Globus pallidus (tissue), 1 donor: Measurements from ENCODE around the gene SPOCD1.

Source experiments
- DNase-seq: peaks from one replicate; pipeline ENCODE4 v3.0.0-alpha.2; 2015; ENCODE audit warnings: low spot score

Gene SPOCD1

DNA sequence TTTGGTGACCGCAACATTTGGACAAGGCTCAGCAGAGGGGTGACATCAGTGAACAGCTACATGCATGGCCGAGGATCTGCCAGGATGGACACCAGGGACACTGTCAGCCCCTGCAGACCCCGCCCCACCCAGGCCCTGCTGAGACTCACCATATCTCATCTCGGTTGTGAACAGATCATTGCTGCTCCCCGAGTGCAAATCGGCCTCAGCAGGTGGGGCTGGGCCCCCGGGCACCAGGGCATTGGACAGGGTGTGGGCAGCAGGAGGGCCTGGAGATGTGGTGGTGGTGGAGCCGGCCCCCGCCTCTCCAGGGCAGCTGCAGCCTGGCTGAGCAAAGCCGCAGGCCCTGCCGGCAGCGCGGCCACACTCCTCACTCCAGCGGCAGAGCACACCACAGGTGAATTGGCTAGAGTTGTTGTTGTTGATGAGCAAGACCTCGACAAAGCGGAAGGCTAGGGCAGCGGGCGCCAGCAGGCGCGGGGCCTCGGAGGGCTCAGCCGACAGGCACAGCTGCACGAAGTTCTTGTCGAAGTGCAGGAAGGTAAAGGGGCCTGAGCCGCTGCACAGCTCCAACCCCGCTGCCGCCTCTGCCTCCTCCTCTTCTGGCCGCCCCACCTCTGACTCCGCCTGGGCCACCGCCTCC is 59.9 kb downstream of the SPOCD1 start:
- no peak for DNase-seq

DNA sequence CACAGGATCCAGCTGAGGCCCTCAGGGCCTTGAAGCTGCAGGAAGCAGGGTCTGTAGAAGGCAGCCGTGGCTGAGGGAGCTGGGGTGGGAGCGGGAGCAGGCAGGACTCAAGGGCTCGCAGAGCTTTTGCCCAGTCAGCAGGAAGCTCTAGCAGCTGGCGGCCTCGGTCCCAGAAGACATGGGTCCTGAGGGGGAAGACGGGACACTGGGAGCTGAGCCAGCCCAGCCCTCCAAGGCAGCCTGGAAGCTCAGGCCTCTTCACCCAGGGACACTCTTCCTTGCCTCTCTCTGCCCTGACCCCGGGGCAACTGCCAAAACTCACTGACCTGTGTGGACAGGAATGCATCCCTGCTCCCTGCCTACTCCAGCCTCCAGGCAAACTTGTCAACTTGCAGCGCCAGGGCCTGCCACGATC is 60.6 kb downstream of the SPOCD1 start:
- no peak for DNase-seq

DNA sequence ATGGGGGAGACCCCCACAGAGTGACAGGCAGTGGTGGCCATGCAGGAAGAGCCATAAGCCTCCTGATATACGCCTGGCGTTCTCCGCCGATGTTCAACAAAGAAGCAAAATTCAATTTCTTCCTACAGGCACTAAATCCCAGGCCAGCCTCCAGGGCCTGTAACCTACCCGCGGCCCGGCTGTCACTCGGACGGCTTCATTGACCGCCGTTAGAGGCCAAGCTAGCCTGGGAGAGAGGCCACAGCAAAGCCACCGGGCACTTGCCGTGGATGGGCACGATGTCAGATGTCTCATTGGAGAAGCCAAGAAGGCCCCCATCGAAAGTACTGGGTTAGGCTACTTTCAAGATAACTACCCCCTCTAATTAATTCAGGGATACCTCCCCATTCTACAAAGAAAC is 61.4 kb downstream of the SPOCD1 start:
- DNase-seq, result no peak

DNA sequence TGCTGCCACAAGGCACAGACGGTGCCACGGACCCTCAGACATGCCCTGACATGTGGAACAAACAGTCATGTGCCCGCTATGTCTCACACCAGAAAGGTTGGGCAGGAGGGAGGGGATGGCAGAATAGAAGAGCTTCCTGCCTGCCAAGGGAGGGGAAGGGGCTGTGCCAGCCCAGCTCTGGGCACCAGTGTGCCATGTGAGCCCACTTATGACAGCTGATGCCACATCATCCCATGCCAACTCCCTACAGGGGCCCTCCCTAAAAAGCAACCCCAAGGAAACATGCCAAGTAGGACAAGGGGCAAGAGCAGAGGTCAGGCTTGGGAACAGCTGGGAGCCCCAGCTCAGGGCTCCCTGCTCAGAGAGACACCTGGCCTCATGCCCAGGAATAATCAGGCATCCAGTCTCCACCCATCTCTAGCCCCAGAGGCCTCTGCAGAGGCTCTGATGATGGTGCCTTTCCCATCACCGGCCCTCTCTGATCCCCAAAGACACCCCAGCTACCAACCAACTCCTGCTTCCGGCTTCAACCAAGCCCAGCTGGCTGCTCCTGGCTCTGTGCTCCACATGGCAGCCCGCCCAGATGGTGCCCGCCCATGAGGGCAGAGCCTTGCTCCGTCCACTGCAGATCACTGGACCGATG is 62.0 kb downstream of the SPOCD1 start:
- peak; percentile 94 for DNase-seq

DNA sequence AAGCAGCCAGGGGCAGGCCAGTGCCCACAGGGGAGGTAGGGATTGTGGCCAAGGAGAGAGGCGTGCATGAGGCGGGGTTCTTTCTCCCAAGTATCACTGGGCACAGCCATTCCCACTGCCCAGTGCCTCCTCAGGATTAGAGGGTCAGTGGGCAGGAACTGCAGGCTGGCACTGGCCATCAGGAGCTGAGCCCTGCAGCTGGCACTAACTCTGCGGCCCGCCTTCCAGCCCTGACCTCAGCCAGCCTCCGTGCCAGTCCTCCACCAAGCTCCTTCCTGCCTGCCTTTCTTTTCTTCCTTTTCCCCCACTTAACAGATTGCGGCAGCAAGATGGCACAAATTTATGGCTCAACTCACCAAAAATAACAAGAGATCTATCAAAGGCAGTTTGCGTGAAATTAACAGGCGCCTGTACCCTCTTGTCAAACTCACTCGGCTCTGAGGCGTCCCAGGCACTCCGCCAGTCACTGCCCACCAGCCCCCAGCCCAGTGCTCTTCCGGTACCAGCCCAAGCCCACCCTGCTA is 62.8 kb downstream of the SPOCD1 start:
- DNase-seq, result peak; percentile 72

DNA sequence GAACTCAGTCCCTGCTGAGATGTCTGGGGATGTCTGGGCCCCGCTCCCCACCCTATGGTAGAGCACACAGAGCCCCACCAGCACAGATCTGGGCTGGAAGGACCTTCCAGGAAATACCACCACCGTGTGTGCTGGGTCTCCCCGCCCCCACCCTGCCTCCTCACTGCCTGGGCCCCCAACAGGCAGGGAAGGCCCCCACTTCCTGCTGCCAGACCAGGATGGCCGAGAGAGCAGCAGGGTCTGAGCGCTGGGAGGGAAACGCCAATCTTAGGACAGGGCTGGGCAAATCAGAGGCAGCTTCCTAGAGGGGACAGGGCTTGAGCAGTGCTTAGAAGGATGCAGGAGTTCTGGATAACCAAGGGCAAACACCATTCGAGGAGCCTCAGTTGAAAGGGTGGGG is 63.6 kb downstream of the SPOCD1 start:
- no peak for DNase-seq

DNA sequence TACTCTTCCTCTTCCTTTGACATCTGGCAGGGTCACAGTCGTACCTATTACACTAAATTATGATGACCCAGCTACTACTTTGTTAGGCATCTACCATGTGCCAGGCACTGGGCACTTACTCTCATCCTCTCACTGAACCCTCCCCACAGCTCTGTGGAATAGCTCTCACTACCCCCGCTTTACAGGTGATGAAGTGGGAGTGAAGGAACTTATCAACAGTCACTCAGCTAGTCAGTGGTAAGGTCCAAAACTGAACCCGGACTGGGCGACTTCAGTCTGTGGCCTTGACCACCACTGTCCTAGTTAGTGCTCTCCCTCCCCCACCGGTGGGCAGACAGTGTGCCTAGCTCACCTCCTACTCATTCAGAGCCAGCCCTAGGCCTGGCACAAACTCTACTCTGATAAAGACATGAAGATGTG is 64.0 kb downstream of the SPOCD1 start:
- no peak for DNase-seq

DNA sequence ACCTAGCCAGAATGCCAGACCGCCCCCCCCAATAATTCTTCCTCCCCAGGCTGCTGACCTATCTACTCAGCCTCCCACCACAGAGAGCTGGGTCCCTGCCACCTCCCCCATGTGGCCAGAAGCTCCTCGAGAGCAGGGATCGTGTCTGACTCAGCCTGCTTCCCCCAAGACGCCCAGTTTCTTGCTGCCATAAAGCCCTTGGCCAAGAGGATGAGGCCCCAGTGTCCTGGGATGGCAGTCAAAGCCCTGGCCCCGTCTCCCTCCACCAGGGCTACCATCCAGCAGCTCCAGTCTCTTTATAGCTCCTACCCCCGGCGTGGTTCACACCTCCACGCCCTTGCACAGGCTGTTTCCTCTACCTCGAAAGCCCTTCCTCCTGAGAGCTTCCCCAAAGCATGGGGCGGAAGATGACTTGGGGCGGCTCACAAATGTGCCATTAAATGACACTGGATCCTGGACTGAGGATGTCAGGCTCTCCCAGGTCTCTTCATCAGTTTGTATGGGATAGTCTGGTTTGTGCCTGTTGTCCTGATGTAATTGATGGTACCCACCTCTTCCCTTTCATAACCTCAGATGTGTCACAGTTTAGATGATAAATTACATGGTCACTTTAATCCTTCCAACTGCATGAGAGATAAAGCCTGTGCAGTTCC is 64.8 kb downstream of the SPOCD1 start:
- DNase-seq, result no peak

DNA sequence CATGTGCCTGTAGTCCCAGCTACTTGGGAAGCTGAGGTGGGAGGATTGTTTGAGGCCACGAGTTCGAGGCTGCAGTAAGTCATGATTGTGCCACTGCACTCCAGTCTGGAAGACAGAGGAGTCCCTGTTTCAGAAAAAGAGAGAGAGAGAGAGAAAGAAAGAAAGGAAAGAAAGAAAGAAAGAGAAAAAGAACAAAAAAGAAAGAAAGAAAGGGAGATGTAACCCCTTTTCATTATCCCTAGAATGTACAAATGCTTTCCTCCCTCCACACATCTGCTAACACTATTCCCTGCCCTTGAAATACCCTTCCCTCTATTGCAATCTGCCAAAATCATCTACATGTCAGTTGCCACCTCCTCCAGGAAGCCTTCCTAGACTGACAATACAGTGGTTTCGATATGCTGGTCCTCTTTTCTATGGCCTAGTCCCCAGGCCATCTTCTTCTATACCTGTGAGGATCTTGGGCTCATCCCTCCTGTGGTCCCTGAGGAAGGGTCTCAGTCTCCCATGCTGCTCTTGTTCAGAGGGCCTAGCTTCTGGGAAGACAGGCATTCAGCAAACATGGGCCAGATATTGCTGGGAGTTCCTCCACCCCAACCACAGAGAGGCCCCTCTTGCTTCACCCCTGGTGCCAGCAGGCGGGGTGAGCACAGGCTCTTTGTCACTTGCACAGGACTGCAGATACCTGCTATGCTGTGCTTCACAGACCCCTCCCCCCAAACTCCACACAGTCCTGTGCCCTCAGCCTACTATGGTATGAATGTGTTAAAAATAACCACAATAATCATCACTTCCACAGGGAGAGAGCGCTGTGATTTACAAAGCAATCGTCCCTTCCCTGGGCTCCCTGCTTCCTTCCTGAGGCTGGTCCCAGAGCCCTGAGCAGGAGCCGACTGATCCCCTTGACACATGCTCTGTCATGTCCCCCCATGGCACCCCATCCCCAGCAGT is 65.8 kb downstream of the SPOCD1 start:
- no peak for DNase-seq

DNA sequence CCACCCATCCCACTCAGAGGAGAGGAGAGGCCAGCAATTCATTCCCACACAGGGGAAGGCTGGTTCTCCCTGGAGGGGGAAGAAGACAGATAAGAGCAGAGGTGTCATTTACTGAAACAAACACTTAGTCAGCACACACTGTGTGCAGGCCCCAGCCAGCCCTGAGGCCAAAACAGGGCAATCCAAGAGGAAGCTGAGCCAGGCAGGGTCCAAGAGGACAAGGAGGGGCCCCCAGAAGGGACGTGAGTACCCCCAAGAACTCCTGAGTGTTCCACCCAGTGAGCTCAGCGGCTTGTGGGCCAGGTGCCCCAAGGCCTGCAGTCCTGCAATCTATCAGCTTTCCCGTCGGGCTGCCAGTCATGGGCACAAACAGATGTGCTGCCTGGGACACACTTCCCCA is 67.5 kb downstream of the SPOCD1 start:
- DNase-seq, result no peak

DNA sequence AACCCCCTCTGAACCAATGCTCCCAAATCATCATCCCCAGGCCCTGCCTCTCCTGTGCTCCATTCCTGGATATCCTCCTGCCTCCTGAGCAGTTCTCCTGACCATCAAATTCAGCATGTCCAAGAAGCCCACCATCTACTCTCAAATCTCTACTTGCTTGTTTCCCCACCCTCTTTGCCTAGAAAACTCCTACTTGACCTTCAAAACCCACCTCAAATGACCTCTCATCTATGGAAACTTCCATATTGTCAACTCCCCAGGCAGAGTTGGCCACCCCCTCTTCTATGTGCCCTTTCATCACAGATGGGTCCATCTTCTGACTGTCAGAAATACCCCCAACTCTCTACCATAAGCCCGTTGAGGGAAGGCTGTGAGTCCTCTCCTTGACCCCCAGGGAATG is 68.5 kb downstream of the SPOCD1 start:
- DNase-seq, result no peak

DNA sequence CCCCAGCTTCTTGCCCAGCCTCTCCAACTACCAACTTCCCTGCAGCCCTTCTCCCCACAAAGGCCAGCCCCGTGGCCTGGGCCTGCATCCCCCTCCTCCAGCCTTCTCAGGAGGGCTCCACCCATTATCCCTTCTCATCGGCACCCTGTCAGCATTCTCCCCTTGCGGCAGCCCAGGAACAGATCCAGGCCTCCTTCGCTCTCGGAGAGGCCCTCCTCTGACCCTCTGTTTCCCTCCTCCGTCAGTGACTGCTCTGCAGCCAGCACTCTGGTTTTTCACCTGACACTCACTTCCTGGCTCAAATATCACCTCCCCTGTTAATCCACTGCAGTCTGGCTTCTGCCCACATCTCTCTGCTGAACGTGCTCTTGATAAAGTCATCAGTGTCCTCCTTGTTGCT is 69.1 kb downstream of the SPOCD1 start:
- no peak for DNase-seq

DNA sequence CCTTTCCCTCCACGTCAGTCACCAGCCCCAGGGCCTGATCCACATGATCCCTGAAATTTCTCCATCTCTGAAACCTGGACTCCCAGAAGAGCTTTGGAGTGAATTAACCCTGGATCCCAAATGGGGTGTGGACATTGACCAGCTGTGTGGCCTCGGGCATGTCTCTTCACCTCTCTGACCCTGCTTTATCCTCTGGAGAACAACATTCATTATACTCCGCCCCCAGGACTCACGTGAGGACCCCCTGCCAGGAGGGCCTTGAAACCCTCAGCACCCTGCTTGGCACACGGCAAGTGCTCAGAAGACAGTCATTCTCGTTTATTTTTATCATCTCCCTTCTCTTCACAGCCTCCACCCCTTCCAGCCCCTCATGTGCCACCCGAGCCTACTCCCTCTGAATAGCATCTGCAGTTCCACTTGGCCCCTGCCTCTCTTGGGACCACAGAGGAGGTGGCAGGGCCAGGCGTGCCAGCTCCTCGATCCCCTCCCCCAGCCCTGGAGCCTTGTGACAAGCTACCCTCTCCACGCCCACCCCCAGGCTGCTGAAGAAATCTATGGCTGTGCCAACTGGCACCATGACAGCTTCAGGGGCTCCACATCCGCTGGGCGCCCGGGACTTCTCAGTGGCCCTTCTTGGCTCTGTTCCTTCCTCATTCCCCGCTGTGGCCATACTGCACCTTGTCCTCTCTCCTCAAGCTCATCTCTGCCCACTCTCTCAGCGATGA is 69.7 kb downstream of the SPOCD1 start:
- DNase-seq, result no peak

DNA sequence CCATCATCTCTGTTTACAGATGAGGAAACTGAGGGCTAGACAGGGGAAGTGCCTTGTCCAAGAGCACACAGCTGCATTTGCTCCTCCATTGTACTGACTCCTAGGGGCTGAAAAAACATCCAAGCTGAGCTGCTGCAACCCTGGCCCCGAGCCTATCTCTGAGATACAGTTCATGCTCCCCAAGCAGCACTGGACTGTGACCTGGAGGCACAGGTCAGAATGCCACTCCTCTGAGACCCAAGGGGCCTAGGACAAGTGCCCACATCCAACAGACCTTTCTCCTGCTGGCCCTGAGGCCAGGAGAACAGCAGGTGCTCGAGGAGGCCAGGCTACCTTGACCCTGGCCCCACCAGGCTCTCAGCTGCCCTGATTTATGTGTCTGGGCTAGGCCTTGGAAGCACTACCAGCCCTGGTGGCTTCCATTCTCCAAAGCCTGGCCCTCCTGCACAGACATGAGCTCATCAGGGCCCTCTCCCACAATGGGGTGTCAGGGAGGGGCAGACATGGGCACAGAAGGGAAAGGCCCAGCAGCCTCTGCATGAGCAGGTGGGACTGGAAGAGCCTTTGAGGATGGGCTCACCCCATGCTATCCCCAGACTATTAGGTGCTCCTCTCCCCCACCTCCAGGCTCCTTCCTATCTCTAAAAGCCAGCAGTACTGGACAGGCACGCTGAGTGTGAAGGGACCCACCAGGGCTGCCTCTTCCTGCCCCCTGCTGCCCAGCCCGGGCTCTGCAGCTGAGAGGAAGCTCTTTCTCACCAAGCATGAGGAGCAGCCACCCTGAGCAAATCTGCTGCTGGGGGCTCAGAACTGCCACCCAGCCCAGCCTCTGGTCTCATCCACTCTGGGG is 70.5 kb downstream of the SPOCD1 start:
- DNase-seq, result no peak

DNA sequence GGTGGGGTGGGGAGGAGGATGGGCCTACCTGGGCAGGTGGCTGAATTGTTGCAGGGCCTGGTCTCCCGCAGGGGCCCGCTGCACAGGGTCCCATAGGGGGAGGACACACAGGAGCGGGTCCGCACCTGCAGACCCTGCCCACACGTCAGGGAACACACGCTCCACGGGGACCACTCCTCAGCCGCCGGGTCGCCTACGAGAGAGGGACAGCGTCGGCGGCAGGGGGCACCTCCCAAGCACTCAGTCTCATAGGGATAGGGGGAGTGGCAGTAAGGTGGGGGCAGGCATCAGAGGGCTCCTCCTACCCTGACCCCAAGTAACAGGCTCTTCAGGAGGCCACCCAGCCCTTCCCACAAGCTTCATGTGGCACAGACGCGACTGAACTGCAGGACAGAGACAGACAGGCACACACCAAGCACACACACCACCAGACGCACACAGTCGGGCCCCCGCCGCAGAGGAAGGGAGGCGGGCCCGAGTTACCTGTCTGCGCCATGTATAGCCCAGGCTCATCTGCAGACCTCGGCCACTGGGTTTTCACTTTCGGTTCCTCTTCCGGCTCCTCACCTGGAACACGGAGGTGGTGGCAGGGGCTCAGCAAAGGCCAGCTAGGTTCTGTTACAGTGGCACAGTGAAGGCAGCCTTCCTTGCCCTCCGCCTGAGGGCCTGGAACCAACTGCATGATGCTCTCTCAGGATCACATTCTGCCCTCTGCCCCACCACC is 71.5 kb downstream of the SPOCD1 start:
- DNase-seq, result no peak

DNA sequence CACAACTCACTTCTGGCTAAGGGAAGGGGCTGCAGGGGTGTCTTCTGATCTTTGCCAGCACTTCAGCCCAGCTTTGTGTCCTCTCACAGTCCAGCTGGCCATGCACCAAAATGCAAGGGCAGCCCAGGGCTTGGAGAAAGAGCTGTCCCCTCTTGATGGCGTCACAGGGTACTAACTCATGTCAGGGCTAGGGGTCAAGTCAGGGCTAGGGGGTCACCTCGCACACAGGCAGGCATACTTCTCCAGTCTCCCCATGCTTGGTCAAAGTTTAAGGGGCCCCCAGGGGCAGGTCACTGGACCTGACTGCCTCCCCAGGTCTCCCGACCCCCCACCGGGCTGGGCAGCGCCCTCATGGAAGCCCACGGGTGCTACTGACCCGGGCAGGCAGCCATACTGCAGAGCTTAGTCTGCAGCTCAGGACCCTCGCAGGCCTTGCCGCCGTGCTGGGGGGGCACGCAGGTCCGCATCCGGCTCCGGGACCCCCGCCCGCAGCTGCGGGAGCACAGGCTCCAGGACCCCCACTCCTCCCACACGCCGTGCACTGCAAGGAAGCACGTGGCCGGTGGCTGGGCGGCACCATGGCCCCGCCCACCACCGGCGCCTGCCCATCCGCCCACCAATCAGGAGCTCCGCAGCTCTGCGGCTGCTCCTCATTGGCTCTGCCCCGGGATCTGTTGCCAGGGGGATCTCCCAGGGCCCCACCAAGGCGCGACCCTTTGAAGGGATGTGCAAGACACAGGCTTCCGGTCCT is 73.2 kb downstream of the SPOCD1 start:
- DNase-seq, result no peak
